ENCODE results near the gene ZNF391. TPM values are rescaled to one million over a fixed set of nuclear protein-coding genes. Genes with fewer than 3 reads are reported as not detected.

ZNF391 gene
- total RNA-seq, 4 donors from 2014 or later, result 0.55 to 2.1 (median 1.5) TPM

- no peak for TF ChIP-seq POLR2A (IDR thresholded peaks at IDR 0.05)
- no peak for TF ChIP-seq CTCF (IDR thresholded peaks at IDR 0.05)
- no peak overlapping the region for H3K4me3 ChIP-seq (ENCODE audit: low read depth, poor library complexity, severe bottlenecking)
- WGBS, 2 donors, result 70% methylated on average over 4 of the region's 4 CpGs
- intact Hi-C loops (cut with DNase I; ENCODE audit: low total_unique reads), result no loop called here
- DNase-seq (ENCODE audit: low spot score in 2 of 2), result no peak
These were observed 37.6 kb downstream of the ZNF391 start for GRCh38 chr6:27426045-27426620.

- intact Hi-C loops (cut with DNase I; ENCODE audit: low total_unique reads), result no loop called here
- no peak for DNase-seq (ENCODE audit: low spot score in 2 of 2)
- H3K4me3 ChIP-seq (ENCODE audit: low read depth, poor library complexity, severe bottlenecking), result no peak overlapping the region
- WGBS, 2 donors, result 83 to 87% methylated on average over 4 of the region's 4 CpGs
- TF ChIP-seq POLR2A (IDR thresholded peaks at IDR 0.05), result no peak
- TF ChIP-seq CTCF (IDR thresholded peaks at IDR 0.05), result no peak
These were observed 39.9 kb downstream of the ZNF391 start for GRCh38 chr6:27428502-27428901.

- DNase-seq (ENCODE audit: low spot score in 2 of 2), result no peak
- no peak overlapping the region for H3K4me3 ChIP-seq (ENCODE audit: low read depth, poor library complexity, severe bottlenecking)
- intact Hi-C loops (cut with DNase I; ENCODE audit: low total_unique reads), result no loop called here
- TF ChIP-seq POLR2A (IDR thresholded peaks at IDR 0.05), result no peak
- no peak for TF ChIP-seq CTCF (IDR thresholded peaks at IDR 0.05)
- 82 to 86% methylated on average over 2 of the region's 2 CpGs for WGBS, 2 donors
These were observed 40.4 kb downstream of the ZNF391 start for GRCh38 chr6:27428966-27429365.

GRCh38 chr6:27433714-27434113, 45.2 kb downstream of the ZNF391 start:
- TF ChIP-seq CTCF (IDR thresholded peaks at IDR 0.05), result no peak
- no peak for TF ChIP-seq POLR2A (IDR thresholded peaks at IDR 0.05)
- 83 to 84% methylated on average over 1 of the region's 1 CpG for WGBS, 2 donors
- intact Hi-C loops (cut with DNase I; ENCODE audit: low total_unique reads), result no loop called here
- DNase-seq (ENCODE audit: low spot score in 2 of 2), result no peak
- no peak overlapping the region for H3K4me3 ChIP-seq (ENCODE audit: low read depth, poor library complexity, severe bottlenecking)

- intact Hi-C loops (cut with DNase I; ENCODE audit: low total_unique reads), result loop anchor here (5.0 kb wide), 1 partner anchor 1688 kb away; no protein-coding TSS in a partner anchor
- no peak for TF ChIP-seq CTCF (IDR thresholded peaks at IDR 0.05)
- no peak for TF ChIP-seq POLR2A (IDR thresholded peaks at IDR 0.05)
- no peak overlapping the region for H3K4me3 ChIP-seq (ENCODE audit: low read depth, poor library complexity, severe bottlenecking)
- 93 to 94% methylated on average over 4 of the region's 4 CpGs for WGBS, 2 donors
- DNase-seq (ENCODE audit: low spot score in 2 of 2), result no peak
These were observed 50.8 kb downstream of the ZNF391 start for GRCh38 chr6:27439371-27439770.

GRCh38 chr6:27441001-27441400, 52.4 kb downstream of the ZNF391 start:
- DNase-seq (ENCODE audit: low spot score in 2 of 2), result no peak
- intact Hi-C loops (cut with DNase I; ENCODE audit: low total_unique reads), result no loop called here
- 79 to 99% methylated on average over 3 of the region's 3 CpGs for WGBS, 2 donors
- H3K4me3 ChIP-seq (ENCODE audit: low read depth, poor library complexity, severe bottlenecking), result no peak overlapping the region
- no peak for TF ChIP-seq CTCF (IDR thresholded peaks at IDR 0.05)
- no peak for TF ChIP-seq POLR2A (IDR thresholded peaks at IDR 0.05)

All from lower leg skin (tissue), 4 donors.